Progenitor cell of endocrine pancreas (in vitro differentiated cells): Measurements from ENCODE around the gene STAT4. TPM values are rescaled to one million over a fixed set of nuclear protein-coding genes. Genes with fewer than 3 reads are reported as not detected.

ENCODE experiments used
- DNase-seq: peaks from one replicate; pipeline ENCODE4 v3.0.0; 2021; ENCODE audit warnings: low spot score; ENCODE audit not compliant: unreplicated experiment
- H3K27ac Mint-ChIP-seq: 2 replicates; pipeline ENCODE4 v1.8.0; 2021; ENCODE audit warnings: mild to moderate bottlenecking, moderate library complexity, mixed read lengths
- H3K27me3 Mint-ChIP-seq: 2 replicates; pipeline ENCODE4 v1.8.0; 2021; ENCODE audit warnings: mixed read lengths
- H3K36me3 Mint-ChIP-seq: 2 replicates; pipeline ENCODE4 v1.8.0; 2022; ENCODE audit warnings: mixed read lengths; ENCODE audit not compliant: insufficient read depth
- H3K4me1 Mint-ChIP-seq: 2 replicates; pipeline ENCODE4 v1.8.0; 2021; ENCODE audit warnings: low read depth, mixed read lengths
- H3K4me3 Mint-ChIP-seq: 2 replicates; pipeline ENCODE4 v1.8.0; 2021; ENCODE audit warnings: low read depth, mild to moderate bottlenecking, moderate library complexity, mixed read lengths
- H3K9me3 Mint-ChIP-seq: 2 replicates; pipeline ENCODE4 v1.8.0; 2021; ENCODE audit warnings: low read depth, mixed read lengths
- CTCF ChIP-seq: fragments of 200-600 bp; sonication (generic); IDR thresholded peaks from one replicate; pipeline ENCODE4 v1.5.0; 2021; ENCODE audit warnings: antibody characterized with exemption, mild to moderate bottlenecking; ENCODE audit not compliant: unreplicated experiment
- total RNA-seq: library from RNA; stranded (reverse); gene quantifications from 2 replicates; pipeline ENCODE4 v1.2.1, GENCODE V29; 2021

Gene STAT4
- total RNA-seq, 1 donor from 2014 or later: 18.8 TPM

- TF ChIP-seq CTCF: no peak
- H3K27me3 Mint-ChIP-seq: no peaks in the 10 kb centered on the region
- peaks cover 8% of the 10 kb centered on the region for H3K36me3 Mint-ChIP-seq
- no peak for DNase-seq
- no peak overlapping the region for H3K4me3 Mint-ChIP-seq
- peaks cover 17% of the 10 kb centered on the region for H3K9me3 Mint-ChIP-seq
- H3K4me1 Mint-ChIP-seq: peaks cover 1% of the 10 kb centered on the region
- H3K27ac Mint-ChIP-seq: no peak overlapping the region
These were observed 50.6 kb downstream of the STAT4 start for GRCh38 chr2:191100216-191100615.

- Mint-ChIP-seq H3K27me3 (no peaks in the 10 kb centered on the region), H3K27ac (no peak overlapping the region), H3K36me3 (peaks cover 3% of the 10 kb centered on the region), H3K9me3 (peaks cover 10% of the 10 kb centered on the region), H3K4me3 (no peak overlapping the region), H3K4me1 (peaks cover 4% of the 10 kb centered on the region)
- no peak for DNase-seq
- TF ChIP-seq CTCF: no peak
These were observed 63.5 kb downstream of the STAT4 start for GRCh38 chr2:191087311-191087710.

GRCh38 chr2:191086706-191087105 lies 64.1 kb downstream of the STAT4 start:
- no peak for DNase-seq
- no peak for TF ChIP-seq CTCF
- Mint-ChIP-seq H3K27ac (no peak overlapping the region), H3K27me3 (no peaks in the 10 kb centered on the region), H3K36me3 (peaks cover 3% of the 10 kb centered on the region), H3K4me3 (no peak overlapping the region), H3K4me1 (peaks cover 4% of the 10 kb centered on the region), H3K9me3 (peaks cover 10% of the 10 kb centered on the region)

GRCh38 chr2:191083540-191083939 lies 67.3 kb downstream of the STAT4 start:
- Mint-ChIP-seq H3K4me3 (no peak overlapping the region), H3K9me3 (peaks cover 10% of the 10 kb centered on the region), H3K27me3 (no peaks in the 10 kb centered on the region), H3K4me1 (no peaks in the 10 kb centered on the region), H3K27ac (no peak overlapping the region), H3K36me3 (peaks cover 8% of the 10 kb centered on the region)
- TF ChIP-seq CTCF: no peak
- DNase-seq: no peak

GRCh38 chr2:191082321-191082720 lies 68.5 kb downstream of the STAT4 start:
- peaks cover 10% of the 10 kb centered on the region for H3K9me3 Mint-ChIP-seq
- TF ChIP-seq CTCF: no peak
- H3K4me1 Mint-ChIP-seq: peaks cover 4% of the 10 kb centered on the region
- no peak for DNase-seq
- H3K36me3 Mint-ChIP-seq: peaks cover 7% of the 10 kb centered on the region
- H3K4me3 Mint-ChIP-seq: no peak overlapping the region
- no peaks in the 10 kb centered on the region for H3K27me3 Mint-ChIP-seq
- no peak overlapping the region for H3K27ac Mint-ChIP-seq
